HG03280 (cell line): ENCODE results near the gene SDR42E2.
"Not testable (repeated sequence)": the region's sequence is repeated elsewhere in the genome, so short reads cannot be mapped to it uniquely, and the experiment has no call there.

ENCODE experiments used
- ATAC-seq: cut with Tn5 transposase; IDR thresholded peaks from one replicate; pipeline ENCODE4 v1.9.1; 2021; ENCODE audit warnings: mild to moderate bottlenecking, moderate library complexity; ENCODE audit not compliant: unreplicated experiment

The SDR42E2 gene

DNA sequence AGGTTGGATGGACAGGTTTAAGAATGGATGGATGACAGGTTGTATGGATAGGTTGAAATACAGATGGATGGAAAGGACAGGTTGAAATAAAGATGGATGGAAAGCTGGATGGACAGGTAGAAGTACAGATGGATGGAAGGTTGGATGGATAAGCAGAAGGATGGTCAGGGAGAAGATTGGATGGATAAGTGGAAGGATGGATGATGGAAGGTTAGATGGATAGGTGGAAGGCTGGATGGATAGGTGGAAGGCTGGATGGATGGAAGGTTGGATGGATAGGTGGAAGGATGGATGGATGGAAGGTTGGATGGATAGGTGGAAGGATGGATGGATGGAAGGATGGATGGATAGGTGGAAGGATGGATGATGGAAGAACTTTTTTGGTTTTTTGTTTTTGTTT is 905 bp upstream of the SDR42E2 start:
- no peak for ATAC-seq

DNA sequence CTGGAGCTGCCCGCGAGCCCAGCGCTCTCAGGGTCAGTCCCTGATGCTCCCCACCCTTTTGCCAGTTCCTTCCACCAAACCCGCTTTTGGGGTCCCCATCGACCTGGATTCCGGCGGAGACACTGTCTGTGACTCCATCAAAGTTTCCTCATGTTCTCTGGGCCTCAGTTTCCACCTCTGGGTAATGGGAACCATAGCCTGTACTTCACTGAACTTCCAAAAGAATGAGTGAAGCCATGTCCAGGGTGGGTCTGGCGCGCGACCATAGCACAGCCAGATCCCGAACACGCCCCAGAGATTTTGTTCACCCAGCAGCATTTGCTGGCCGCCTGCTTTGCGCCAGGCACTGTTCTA is 327 bp downstream of the SDR42E2 start:
- no peak for ATAC-seq

DNA sequence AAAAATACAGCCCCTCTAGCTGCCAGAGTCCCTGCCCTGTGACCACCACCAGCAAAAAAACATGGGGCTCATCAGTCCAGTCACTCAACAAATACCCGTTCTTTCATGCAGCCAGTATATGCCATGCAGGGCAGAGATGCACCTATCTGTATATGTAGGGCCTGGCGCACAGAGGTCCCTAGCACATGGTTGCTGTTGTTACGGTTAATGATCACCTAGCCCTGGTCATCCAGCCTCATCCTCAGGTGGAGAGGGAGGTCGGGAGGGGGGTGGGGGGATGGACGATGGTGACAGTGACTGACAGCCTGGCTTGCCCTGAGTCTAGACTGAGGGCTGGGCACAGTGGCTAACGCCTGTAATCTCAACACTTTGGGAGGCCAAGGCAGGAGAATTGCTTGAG is 1.5 kb downstream of the SDR42E2 start:
- ATAC-seq, result no peak

DNA sequence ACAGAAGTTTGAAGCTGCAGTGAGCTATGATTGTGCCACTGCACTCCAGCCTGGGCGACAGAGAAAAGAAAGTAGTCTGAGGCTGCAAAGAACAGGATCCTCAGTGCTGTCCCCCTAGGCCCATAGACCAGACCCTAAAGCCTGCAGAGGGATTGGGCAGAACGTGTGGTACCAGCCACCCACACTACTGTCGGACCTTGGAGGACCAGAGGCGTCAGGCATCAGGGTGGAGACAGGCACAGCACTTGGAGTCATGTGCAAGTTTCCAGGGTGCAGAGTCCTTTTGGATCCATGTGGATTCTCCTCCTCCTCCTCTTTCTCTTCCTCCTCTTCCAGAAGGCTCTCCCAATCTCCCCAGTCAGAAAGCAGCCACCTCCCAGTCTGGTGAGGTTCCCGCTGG is 2.2 kb downstream of the SDR42E2 start:
- no peak for ATAC-seq

DNA sequence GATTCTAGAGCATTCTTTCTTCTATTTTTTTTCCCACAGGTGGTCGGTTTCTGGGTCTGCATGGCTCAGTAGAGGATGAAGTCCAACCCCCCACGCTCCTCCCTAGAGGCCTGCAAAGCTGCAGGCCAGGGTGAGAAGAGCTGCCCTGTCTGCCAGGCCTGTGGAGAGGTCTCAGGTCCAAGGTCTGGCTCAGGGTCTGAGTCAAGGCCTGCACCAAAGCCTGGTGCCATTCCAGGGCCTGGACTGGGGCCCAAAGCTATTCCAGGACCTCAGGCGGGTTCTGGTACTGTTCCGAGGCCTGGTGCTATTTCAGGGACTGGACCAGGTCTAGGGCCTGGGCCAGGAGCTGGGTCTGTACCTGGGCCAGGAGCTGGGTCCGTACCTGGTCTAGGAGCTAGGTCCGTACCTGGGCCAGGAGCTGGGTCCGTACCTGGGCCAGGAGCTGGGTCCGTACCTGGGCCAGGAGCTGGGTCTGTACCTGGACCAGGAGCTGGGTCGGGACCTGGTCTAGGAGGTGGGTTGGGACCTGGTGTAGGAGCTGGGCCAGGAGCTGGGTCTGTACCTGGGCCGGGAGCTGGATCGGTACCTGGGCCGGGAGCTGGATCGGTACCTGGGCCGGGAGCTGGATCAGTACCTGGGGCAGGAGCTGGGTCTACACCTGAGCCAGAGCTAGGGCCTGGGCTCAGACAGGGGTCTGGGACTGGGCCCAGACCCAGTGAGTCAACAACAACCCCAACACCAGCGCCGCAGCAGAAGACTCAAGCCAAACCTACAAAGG is 3.4 kb downstream of the SDR42E2 start:
- ATAC-seq, result no peak

DNA sequence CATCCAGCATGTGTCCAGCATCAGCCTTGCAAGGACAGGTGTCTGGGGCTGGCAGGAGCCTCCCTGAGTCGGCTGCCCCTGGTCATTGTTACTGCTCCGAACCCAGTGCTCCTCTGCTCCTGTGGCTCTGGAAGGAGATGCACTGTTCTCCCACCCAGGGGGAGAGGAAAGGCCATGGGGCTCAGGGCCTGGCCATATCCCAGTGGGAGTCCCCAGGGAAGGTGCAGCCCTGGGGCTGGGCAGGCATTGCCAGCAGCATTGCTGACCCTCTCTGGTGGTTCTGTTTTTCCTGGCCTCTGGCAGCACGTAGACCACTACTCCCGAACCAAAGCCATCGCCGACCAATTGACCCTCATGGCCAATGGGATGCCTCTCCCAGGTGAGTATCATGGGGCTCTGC is 9.6 kb downstream of the SDR42E2 start:
- no peak for ATAC-seq

DNA sequence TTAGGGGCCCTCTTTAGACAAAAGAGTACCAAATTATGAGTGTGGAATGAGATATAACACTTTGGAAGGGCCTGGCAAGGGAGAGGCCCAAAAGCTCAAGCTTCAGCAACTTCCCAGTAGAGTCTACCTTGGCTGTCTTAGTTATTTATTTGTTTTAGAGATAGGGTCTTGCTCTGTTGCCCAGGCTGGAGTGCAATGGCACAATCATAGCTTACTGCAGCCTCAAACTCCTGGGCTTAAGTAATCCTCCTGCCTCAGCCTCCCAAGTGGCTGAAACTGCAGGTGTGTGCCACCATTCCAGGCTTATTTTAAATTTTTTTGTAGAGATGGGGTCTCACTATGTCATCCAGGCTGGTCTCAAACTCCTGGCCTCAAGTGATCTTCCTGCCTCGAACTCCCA is 10.3 kb downstream of the SDR42E2 start:
- not testable (repeated sequence) for ATAC-seq

DNA sequence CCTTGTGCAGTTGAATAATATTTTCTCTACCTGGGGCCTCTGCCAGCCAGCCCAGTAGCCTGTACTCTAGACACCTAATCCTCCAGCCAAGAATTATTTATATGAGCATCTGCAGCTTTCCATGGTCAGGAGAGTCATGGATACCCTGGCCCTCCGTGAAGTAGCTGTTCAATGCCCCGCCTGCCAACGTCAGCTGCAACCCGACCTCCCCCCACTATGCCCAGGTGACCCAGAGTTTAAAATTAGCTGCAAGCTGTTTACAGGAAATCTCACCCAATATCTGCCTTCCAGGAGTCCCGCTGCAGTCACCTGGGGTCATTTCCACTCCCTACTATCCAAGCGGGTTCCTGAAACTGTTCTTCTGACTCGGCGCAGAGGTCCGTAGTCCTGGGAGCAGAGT is 12.3 kb downstream of the SDR42E2 start:
- no peak for ATAC-seq

DNA sequence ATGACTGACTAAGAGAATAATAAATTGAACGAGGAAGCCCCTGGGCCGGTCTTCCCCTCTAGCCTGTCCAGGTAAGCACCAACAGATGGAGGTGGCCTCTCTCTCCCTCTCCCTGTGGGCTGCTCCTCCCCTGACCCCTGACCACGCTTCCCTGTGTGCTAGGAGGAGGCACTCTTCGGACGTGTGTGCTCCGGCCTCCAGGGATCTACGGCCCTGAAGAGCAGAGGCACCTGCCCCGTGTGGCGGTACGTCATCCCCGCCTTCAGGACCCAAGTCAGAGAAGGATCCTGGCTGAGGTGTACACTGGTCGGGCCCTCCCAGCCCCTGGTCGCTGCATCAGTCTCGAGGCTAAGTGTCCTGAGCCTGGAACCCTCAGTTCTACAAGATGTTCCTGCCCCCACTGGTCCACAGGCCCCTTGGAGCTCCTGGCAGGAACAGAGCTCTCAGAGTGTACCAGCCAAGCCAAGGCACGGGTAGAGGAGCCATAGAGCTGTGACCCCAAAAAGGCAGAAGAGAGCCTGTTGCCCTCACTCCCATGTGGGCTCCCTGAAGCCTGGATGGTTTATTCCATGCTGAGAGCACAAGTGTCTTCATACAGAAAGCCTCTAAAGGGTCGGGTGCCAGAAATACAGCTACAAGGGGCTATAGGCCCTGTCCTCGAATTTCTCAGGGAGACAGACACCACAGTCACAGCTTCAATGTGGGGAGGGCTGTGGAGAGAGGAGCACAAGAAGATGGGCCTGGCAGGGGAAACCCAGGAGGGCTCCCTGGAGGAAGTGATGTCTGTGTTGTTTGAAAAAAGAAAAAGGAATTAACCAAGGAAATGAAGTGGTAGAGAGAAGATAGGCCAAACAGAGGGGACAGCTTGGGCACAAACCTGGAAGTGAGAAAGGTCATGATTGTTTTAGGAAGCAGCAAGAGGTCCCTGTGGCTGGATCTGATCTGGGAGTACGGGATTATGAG is 15.9 kb downstream of the SDR42E2 start:
- ATAC-seq, result no peak

DNA sequence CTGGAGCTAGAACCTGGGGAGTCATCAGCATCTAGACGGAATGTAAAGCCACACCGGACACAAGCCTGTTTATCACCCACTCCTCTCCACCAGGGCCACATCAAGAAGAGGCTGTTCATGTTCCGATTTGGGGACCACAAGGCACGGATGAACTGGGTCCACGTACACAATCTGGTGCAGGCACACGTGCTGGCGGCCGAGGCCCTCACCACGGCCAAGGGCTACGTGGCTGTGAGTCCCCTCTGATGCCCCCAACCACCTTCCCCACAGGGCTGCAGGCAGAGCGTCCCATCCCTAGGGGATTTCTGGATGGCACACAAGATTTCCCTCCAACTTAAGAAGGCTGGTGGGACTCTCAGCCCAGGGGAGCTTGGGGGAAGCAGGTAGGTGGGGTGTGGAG is 19.1 kb downstream of the SDR42E2 start:
- no peak for ATAC-seq

DNA sequence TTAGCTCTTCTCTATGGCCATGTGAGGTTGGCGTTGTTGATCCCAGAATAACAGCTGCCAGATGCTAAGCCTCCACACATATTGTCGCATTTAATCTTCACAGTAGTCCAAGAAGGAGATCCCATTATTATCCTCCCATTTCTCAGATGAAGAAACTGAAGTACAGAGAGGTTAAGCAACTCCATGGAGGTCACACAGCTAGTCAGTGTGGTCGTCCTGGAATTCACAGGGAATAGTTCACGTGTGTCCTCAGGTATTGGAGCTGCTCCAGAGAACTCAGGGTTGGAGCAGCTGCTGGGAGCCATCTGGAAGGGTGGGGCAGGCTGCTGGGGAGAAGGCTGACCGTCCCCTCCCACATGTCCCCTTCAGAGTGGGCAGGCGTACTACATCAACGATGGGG is 19.5 kb downstream of the SDR42E2 start:
- ATAC-seq, result no peak

DNA sequence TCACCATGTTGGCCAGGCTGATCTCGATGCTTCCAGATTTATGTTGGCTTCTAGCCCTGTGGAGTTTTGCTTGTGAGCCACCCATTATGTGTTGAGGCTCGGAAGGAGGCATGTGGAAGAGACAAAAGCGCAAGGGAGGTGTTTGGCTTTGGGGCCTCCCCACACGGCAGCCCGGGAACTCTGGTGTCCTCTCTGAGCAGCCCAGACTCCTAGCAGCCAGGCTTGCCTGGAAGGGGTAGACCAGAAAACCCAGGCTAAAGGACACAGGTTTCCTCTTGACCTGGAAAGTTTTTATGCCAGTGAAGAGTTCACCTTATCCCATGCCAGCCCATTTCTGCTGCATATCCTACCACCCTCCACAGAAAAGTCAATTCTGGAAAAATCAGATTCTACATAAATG is 21.0 kb downstream of the SDR42E2 start:
- ATAC-seq, result no peak

DNA sequence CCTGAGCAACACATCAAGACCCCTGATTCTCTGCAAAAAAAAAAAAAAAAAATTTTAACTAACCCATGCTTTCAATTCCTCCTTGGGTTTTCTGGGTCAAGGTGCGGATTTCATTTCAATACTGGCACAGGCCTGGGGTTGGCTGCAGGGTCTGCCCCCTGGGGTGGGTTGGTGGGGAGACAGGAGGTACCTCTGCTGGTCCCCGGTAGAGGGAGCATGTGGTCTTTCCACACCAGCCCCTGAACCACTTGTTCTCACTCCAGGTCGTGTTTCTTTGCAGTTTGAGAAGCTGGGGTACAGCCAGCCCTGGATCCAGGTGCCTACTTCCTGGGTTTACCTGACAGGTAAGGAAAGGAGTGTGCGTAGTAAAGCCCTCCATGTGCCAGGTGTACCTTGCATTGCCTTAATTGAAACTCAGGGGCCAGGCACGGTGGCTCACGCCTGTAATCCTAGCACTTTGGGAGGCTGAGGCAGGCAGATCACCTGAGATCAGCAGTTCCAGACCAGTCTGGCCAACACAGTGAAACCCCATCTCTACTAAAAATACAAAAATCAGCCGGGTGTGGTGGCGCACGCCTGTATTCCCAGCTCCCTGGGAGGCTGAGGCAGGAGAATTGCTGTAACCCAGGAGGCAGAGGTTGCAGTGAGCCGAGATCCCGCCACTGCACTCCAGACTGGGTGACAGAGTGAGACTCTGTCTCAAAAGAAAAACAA is 21.8 kb downstream of the SDR42E2 start:
- no peak for ATAC-seq

DNA sequence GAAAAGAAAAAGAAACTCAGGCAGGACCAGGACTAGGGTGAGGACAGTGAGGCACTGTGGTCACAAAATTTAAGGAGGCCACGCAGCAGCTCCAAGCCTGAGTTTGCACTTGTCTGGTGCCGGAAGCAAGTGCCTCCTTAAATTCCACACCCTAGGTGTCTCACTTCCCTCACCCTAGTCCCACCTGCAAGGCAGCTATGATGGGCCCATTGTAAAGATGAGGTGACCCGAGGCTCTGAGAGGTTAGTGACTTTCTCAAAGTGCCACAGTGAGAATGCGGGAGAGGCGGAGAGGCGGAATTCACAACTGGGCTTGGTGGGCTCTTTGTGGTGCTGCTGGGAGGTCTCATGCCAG is 22.3 kb downstream of the SDR42E2 start:
- ATAC-seq, result no peak

DNA sequence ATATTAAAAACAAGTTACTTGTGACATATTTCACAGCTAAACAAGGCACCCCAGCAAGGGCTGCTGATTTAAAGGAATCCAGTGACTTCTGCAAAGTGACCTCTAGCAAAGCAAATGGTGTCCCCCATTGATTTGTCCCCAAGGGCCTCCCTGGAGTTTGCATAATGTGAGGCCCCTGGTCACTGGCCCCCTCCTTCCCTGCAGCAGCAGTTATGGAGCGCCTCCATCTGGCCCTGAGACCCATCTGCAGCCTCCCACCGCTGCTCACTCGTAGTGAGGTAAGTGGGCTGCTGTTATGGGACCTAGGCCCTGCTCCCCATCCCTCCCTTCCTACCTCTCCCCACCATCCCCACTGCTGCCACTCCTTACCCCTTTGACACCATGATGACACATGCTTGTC is 24.2 kb downstream of the SDR42E2 start:
- no peak for ATAC-seq

DNA sequence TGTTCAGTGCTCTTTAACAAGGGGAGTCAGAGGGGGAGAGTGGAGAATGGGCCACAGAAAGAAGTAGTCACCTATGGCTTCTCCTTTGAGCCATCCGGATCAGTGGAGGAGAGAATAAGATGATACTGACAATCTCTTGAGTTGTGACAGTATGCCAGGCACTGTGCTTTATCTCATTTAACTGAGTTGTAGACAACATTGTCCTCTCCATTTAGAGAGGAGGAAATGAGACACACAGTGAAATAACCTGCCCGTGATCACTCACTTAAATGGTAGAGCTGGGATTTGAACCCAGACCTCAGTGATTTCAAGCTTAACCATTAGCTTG is 25.9 kb downstream of the SDR42E2 start:
- ATAC-seq, result no peak

DNA sequence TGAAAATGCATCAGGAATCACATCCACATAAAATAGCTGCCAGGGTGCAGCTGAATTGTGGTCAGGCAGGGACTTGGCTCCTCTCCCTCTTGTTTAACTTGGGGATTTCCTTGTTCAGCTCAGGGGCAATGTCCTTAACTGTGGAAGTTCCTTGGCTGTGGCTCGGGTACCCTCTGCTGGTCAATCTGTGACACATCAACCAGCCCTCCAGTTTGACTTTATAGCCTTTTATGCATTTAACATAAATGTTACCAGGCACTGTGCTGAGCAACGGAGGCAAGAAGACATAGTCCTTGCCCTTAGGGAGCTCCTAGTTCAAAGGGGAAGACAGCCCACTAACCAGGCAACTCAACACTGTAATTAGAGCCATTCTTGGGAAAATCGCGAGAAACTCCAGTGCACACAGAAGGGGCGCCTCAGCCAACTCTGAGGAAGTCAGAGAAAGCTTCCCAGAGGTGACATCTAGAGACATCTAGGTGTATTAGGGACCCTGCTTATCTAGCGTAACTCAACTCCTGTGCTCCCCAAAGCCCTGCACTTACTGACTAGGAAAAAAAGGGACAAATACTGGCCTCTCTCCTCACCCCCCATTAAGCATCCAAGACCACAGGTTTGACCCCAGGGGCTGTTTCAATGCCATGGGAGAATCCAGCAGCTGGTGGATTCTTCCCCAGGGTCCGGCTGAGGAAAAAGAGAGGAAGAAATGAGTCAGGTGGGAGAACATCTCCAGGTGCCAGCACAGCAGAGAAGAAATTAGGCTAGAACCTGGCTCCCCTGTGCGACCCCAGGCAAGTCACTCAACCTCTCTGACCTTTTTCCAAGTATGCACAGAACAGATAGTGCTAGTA is 26.5 kb downstream of the SDR42E2 start:
- ATAC-seq, result no peak

DNA sequence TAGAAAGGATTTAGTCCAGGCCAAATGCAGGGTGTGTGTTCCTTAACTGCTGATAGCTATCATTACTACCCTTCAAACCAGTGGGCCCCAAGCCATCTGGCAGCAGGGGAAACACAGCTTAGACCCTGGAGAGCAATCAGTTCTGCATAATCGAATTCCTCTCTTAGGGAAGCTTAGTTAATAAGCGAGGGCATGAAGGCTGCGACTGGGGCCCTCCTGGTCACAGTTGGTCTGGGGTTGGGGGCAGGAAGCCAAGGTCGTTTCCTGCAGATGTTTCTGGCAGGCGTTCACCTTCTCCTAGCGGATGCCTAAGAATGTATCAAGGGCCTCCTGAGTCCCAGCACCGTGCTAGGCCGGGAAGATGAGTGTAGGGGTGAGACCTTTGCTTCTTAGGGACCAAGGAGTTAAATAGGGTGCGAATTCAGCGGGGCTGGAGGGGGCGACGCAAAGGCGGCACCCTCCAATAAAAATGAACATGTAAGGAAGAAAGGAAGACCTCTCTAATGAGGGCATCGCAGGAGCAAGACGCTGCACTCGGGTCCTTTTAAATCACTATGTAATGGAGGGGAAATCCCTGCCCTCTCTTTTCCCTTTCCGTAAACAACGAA is 27.3 kb downstream of the SDR42E2 start:
- ATAC-seq, result no peak

DNA sequence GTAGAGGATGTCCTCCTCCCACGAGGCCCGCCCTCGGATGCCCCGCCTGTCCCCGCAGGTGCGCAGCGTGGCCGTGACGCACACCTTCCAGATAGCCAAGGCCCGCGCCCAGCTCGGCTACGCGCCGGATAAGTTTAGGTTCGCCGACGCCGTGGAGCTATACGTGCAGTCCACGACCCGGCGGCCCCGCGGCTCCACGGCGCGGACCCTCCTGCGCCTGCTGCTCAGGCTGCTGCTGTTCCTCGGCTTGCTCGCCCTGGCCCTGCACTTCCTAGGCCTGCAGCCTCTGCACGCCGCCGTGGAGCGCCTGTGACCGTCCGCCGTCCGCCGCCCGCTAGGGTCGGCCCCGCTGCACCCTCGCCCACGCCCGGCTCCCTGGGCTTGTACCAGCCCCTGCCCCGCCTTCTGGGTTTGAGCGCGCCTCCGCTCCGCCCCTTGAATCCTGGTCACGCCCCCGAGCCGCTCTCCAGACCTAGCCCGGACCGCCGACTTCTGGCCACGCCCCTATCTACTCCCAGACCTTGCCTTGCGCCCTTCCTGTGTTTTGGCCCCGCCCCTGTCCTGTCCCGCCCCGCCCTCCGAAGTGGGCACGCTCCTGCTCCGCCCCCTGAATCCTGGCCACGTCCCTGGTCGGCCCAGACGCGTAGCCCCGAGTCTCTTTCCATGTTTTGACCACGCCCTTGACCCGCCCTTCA is 27.9 kb downstream of the SDR42E2 start:
- peak; percentile 61 for ATAC-seq
